NCI-H1694 (cell line): ENCODE data around the gene JADE3.
"Not testable (repeated sequence)": the region's sequence is repeated elsewhere in the genome, so short reads cannot be mapped to it uniquely, and the experiment has no call there.

ENCODE experiments used
- DNase-seq: peaks from one replicate; lab custom pipeline; 2025; lab: John Stamatoyannopoulos, UW

The JADE3 gene

GRCh38 chrX:46935295-46935694 lies 23.1 kb downstream of the JADE3 start:
- DNase-seq, result no peak

- DNase-seq, result no peak
Observed at GRCh38 chrX:46938589-46938988, 26.4 kb downstream of the JADE3 start.

DNA sequence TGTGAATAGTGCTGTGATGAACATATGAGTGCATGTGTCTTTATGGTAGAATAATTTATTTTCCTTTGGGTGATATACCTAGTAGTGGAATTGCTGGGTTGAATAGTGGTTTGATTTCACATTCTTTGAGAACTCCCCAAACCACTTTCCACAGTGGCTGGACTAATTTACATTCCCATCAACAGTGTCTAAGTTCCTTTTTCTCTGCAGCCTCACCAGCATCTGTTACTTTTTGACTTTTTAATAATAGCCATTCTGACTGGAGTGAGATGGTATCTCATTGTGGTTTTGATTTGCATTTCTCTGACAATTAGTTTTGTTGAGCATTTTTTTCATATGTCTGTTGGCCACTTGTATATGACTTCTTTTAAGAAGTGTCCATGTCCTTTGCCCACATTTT lies 29.1 kb downstream of the JADE3 start:
- DNase-seq, result no peak

DNA sequence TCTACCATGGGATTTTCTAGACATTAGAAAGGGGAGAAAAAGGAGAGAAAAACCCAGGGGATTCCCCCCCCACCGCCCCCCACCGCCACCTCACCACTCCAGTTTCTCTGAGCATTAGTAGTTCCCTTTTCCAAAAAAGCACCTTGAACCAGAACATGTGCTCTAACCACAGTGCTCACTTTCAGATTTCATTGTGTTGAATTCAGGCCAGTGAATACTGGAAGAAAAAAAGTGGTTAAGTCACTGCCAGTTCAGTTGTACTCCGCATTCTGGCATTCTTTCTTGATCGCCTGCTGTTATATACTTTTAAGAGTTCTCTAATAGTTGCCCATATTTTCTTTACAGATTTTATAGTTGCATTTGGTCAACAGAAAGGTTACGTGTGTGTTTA lies 40.9 kb downstream of the JADE3 start:
- no peak for DNase-seq

DNA sequence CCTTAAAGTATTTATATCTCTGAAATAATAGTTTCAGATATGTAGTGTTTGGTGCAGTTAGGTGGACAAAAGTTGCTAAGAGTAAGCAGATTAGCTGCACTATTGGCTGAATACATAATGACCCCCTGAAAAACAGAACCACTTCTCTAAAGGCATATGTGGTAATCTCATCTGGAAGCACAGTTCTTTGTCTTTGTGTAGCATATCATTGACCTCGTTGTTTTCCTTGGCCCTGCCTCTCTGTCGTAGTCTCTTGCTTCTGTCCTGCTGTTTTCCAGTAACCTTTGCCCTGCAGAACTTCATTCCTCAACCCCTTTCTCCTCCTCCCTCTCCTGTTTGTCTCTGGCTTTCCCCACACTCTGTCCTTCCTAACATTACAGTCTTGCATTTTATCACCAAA lies 41.4 kb downstream of the JADE3 start:
- DNase-seq, result no peak

DNA sequence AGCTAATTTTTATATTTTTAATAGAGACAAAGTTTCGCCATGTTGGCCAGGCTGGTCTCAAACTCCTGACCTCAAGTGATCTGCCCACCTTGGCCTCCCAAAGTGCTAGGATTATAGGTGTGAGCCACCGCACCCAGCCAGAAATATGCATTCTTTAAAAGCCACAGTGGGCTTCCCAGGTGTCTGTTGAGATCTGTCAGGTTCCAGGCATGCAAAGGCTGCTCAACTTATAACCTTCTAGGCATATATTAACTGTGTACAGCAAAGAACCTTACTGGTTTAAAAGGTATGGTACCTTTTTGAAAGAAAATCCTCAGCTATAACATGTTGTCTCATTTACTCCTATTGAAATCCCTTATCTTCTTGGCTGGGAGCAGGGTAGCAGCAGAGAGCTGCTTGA lies 42.5 kb downstream of the JADE3 start:
- DNase-seq, result no peak

DNA sequence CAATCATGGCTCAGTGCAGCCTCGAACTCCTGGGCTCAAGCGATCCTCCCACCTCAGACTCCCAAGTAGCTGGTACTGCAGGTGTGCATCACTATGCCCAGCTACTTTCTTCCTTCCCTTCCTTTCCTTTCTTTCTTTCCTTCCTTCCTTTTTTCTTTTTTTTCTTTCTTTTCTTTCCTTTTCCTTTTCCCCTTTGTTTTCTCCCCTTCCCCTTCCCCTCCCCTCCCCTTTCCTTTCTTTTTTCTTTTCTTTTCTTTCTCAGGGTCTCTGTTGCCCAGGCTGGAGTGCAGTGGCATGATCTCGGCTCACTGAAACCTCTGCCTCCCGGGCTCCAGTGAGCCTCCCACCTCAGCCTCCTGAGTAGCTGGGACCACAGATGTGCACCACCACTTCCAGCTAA lies 44.4 kb downstream of the JADE3 start:
- not testable (repeated sequence) for DNase-seq

- no peak for DNase-seq
Observed at GRCh38 chrX:46957297-46957696, 45.1 kb downstream of the JADE3 start.

GRCh38 chrX:46959101-46959500 lies 46.9 kb downstream of the JADE3 start:
- no peak for DNase-seq

- DNase-seq, result no peak
Observed at GRCh38 chrX:46959985-46960700, 47.9 kb downstream of the JADE3 start.

GRCh38 chrX:46961097-46961496 lies 48.9 kb downstream of the JADE3 start:
- DNase-seq, result no peak

GRCh38 chrX:46961574-46962283 lies 49.5 kb downstream of the JADE3 start:
- DNase-seq, result no peak

GRCh38 chrX:46965125-46965758 lies 53.0 kb downstream of the JADE3 start:
- no peak for DNase-seq

GRCh38 chrX:46967547-46967946 lies 55.3 kb downstream of the JADE3 start:
- DNase-seq, result no peak

GRCh38 chrX:46977046-46977445 lies 64.8 kb downstream of the JADE3 start:
- DNase-seq, result not testable (repeated sequence)

DNA sequence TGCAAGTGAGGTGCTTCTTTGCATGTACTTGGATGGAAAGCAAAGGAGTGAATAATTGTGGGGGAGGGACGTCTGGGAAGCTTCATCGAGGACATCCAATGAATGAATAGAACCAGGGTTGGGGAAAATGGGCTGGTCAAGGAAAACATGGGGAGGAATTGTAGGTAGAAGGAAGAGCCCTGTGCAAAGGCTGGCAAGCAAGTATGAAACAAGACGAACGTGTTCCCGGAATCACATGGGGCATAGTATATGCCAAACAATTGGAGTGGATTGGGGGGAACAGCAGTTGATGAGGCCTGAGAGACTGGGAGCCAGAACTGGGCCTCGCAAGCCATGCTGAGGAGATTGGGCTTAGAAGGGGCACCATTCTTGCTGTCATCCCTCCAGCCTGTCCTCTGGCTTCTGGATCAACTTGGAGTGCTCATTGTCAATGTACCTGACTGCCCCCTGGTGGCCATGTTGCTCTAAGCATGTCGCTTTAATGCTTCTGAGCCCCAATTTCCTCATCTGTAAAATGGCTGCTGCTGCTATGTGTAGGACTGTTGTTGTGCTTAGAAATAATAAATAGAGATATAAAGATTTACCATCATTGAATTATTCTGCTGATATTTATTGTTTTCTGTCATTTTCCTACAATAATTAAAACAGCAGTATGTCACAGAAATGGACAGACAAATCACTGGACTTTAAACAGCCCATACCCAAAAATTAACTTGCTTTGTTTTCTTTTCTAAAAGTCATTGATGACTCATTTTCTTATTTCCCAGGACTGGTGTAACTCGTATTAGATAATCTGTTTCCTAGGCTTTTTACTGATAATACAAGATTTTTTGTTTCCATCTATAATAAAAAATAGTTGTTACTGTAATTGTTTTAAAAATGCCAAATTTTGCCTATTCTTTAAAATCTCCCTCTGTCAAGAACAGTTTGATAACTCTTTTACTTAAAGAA lies 66.4 kb downstream of the JADE3 start:
- peak; percentile 55 for DNase-seq

- DNase-seq, result no peak
Observed at GRCh38 chrX:46984705-46985104, 72.5 kb downstream of the JADE3 start.

- DNase-seq, result no peak
Observed at GRCh38 chrX:46989548-46989947, 77.3 kb downstream of the JADE3 start.

GRCh38 chrX:46991664-46992063 lies 79.4 kb downstream of the JADE3 start:
- no peak for DNase-seq

DNA sequence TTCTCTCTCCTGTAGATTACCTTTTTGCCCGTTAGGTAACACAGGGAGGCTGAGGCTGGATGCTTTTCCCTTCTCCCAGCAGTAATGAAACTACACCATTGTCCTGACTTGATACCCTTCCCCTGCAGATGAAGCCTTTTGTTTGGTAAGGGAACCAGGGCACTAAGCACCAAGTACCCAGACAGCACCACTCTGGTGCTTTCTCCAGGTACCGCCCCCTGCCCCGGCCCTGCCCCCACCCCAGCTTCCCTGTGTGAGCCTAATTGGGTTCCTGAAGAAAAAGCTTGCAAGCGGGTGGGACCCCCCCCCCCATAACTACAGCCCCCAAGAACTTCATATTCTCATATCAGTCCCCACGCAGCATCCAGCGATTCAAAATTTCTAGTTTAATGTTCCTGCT lies 79.8 kb downstream of the JADE3 start:
- DNase-seq, result no peak

- DNase-seq, result no peak
Observed at GRCh38 chrX:46994096-46994495, 81.9 kb downstream of the JADE3 start.

DNA sequence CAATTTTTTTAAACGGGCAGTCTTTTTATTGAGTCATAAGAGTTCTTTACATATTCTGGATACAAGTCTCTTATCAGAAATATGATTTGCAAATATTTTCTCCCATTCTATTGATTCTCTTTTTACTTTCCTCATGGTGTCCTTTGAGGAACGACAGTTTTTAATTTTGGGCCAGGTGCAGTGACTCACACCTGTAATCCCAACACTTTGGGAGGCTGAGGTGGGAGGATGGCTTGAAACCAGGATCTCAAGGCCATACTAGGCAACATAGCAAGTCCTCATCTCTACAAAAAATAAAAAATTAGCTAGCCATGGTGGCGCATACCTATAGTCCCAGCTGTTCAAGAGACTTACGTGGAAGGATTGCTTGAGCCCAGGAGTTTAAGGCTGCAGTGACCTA lies 99.9 kb downstream of the JADE3 start:
- no peak for DNase-seq
